Measurements from ENCODE around the gene ABCD4. TPM values are rescaled to one million over a fixed set of nuclear protein-coding genes. Genes with fewer than 3 reads are reported as not detected.

The ABCD4 gene
- total and polyA plus RNA-seq, 2 experiments from 2014 or later = 60.5 to 73.1 TPM

DNA sequence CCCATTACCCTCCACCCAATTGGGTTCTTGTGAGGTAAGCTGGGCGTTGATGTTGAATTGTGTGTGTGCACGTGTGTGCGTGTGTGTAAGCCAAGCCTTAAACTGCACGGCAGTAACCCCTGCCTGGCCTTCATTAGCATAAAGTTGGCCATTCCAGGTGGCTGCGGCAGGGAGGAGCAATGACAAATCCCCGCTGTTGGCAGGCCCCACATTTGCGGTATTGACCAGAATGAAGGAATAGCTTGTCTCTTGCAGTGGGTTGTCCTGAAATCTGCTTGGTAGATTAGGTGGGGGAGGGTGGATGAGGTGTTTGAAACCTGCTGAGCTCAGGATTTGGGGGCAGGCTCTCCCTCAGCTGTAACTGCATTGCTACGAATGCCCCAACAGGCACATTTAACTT, 56.2 kb downstream of the ABCD4 start (continued):
- TF ChIP-seq, protein P1, sequence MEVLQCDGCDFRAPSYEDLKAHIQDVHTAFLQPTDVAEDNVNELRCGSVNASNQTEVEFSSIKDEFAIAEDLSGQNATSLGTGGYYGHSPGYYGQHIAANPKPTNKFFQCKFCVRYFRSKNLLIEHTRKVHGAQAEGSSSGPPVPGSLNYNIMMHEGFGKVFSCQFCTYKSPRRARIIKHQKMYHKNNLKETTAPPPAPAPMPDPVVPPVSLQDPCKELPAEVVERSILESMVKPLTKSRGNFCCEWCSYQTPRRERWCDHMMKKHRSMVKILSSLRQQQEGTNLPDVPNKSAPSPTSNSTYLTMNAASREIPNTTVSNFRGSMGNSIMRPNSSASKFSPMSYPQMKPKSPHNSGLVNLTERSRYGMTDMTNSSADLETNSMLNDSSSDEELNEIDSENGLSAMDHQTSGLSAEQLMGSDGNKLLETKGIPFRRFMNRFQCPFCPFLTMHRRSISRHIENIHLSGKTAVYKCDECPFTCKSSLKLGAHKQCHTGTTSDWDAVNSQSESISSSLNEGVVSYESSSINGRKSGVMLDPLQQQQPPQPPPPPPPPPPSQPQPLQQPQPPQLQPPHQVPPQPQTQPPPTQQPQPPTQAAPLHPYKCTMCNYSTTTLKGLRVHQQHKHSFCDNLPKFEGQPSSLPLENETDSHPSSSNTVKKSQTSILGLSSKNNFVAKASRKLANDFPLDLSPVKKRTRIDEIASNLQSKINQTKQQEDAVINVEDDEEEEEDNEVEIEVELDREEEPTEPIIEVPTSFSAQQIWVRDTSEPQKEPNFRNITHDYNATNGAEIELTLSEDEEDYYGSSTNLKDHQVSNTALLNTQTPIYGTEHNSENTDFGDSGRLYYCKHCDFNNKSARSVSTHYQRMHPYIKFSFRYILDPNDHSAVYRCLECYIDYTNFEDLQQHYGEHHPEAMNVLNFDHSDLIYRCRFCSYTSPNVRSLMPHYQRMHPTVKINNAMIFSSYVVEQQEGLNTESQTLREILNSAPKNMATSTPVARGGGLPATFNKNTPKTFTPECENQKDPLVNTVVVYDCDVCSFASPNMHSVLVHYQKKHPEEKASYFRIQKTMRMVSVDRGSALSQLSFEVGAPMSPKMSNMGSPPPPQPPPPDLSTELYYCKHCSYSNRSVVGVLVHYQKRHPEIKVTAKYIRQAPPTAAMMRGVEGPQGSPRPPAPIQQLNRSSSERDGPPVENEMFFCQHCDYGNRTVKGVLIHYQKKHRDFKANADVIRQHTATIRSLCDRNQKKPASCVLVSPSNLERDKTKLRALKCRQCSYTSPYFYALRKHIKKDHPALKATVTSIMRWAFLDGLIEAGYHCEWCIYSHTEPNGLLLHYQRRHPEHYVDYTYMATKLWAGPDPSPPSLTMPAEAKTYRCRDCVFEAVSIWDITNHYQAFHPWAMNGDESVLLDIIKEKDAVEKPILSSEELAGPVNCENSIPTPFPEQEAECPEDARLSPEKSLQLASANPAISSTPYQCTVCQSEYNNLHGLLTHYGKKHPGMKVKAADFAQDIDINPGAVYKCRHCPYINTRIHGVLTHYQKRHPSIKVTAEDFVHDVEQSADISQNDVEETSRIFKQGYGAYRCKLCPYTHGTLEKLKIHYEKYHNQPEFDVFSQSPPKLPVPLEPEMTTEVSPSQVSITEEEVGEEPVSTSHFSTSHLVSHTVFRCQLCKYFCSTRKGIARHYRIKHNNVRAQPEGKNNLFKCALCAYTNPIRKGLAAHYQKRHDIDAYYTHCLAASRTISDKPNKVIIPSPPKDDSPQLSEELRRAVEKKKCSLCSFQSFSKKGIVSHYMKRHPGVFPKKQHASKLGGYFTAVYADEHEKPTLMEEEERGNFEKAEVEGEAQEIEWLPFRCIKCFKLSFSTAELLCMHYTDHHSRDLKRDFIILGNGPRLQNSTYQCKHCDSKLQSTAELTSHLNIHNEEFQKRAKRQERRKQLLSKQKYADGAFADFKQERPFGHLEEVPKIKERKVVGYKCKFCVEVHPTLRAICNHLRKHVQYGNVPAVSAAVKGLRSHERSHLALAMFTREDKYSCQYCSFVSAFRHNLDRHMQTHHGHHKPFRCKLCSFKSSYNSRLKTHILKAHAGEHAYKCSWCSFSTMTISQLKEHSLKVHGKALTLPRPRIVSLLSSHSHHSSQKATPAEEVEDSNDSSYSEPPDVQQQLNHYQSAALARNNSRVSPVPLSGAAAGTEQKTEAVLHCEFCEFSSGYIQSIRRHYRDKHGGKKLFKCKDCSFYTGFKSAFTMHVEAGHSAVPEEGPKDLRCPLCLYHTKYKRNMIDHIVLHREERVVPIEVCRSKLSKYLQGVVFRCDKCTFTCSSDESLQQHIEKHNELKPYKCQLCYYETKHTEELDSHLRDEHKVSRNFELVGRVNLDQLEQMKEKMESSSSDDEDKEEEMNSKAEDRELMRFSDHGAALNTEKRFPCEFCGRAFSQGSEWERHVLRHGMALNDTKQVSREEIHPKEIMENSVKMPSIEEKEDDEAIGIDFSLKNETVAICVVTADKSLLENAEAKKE (CRISPR knock-in tag; IDR thresholded peaks at IDR 0.05) = no peak
- TF ChIP-seq, protein P2, sequence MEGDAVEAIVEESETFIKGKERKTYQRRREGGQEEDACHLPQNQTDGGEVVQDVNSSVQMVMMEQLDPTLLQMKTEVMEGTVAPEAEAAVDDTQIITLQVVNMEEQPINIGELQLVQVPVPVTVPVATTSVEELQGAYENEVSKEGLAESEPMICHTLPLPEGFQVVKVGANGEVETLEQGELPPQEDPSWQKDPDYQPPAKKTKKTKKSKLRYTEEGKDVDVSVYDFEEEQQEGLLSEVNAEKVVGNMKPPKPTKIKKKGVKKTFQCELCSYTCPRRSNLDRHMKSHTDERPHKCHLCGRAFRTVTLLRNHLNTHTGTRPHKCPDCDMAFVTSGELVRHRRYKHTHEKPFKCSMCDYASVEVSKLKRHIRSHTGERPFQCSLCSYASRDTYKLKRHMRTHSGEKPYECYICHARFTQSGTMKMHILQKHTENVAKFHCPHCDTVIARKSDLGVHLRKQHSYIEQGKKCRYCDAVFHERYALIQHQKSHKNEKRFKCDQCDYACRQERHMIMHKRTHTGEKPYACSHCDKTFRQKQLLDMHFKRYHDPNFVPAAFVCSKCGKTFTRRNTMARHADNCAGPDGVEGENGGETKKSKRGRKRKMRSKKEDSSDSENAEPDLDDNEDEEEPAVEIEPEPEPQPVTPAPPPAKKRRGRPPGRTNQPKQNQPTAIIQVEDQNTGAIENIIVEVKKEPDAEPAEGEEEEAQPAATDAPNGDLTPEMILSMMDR (conservative IDR thresholded peaks at IDR 0.05; ENCODE audit: low read depth in 2 of 2) = no peak
- no peak for TF ChIP-seq STAT1 (IDR thresholded peaks at IDR 0.05; ENCODE audit: unreplicated experiment)

DNA sequence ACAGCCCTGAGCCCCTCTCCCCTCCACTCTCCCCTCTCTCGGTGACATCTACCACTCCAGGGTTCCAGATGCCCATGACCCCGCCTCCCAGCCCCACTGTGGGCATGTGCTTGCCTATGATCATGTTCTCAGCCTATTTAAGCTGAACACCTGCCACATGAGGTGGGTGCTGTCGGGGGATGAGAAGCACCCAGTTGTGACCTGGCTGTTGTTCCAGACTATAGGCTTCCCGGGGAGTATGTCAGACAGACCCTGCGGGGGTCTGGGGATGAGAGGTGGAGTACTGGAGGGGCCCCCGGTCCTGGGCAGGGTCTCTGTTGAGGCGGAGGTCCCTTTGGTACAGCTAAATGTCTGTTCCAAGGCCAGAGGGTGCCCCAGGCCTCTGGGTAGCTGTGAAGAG, 57.4 kb downstream of the ABCD4 start:
- Histone ChIP-seq H3F3A (replicated peaks; ENCODE audit: low read depth) (peaks cover 17% of the 10 kb centered on the region; the same call in 1 of the 2 replicates), H2AFZ (no peak overlapping the region), H3K27ac (ENCODE audit: low read depth) (no peak overlapping the region), H3K4me2 (no peak overlapping the region), H3K9me2 (ENCODE audit: insufficient read depth) (no peaks in the 10 kb centered on the region), H3K4me1 (ENCODE audit: insufficient read depth) (peaks cover 47% of the 10 kb centered on the region), H3K27me3 (ENCODE audit: insufficient read depth) (peaks cover 50% of the 10 kb centered on the region), H4K20me1 (replicated peaks; ENCODE audit: insufficient read depth) (0 out of 2 replicates have a peak, but pooled peaks cover 8% of the 10 kb centered on the region), H3K79me2 (replicated peaks; ENCODE audit: insufficient read depth) (no peaks in the 10 kb centered on the region), H3K36me3 (ENCODE audit: insufficient read depth) (no peaks in the 10 kb centered on the region), H3K4me3 (no peak overlapping the region)
- peaks cover 2% of the 10 kb centered on the region; the same call in 1 of the 3 replicates for H3K36me3 Mint-ChIP-seq (ENCODE audit: low read depth)
- peaks cover 53% of the 10 kb centered on the region for H3K4me1 Mint-ChIP-seq
- peaks cover 63% of the 10 kb centered on the region for H3K27me3 Mint-ChIP-seq (ENCODE audit: insufficient read depth, low read depth, poor library complexity)
- DNase-seq (ENCODE audit: low spot score) (no peak), ATAC-seq (no peak)
- H3K4me3 Mint-ChIP-seq = no peak overlapping the region
- peaks cover 8% of the 10 kb centered on the region for H3K9me3 Mint-ChIP-seq
- H3K27ac Mint-ChIP-seq = no peak overlapping the region
- no peak for TF ChIP-seq ZNF331 (CRISPR knock-in tag; IDR thresholded peaks at IDR 0.05; ENCODE audit: low read depth)
- no peak for TF ChIP-seq JUNB (IDR thresholded peaks at IDR 0.05; ENCODE audit: unreplicated experiment)
- TF ChIP-seq, protein P2 (conservative IDR thresholded peaks at IDR 0.05; ENCODE audit: low read depth in 2 of 2) = no peak
- no peak for TF ChIP-seq CREB1 (CRISPR knock-in tag; IDR thresholded peaks at IDR 0.05; ENCODE audit: low read depth)
